CD4-positive, alpha-beta T cell treated with Interleukin-21 for 1 hour (primary cell): ENCODE measurements around the gene NPIPB2.
A peak's percentile ranks its signal among the peaks of the same experiment; 100 is the strongest.
"Not testable (repeated sequence)": the region's sequence is repeated elsewhere in the genome, so short reads cannot be mapped to it uniquely, and the experiment has no call there.

Experiments used
- DNase-seq: peaks from one replicate; pipeline ENCODE4 v3.0.0-alpha.2; 2020

Gene NPIPB2

GRCh38 chr16:11957591-11958395 is 15.9 kb upstream of the NPIPB2 start:
- DNase-seq: no peak

GRCh38 chr16:11956558-11956957 is 14.7 kb upstream of the NPIPB2 start:
- DNase-seq: no peak

DNA sequence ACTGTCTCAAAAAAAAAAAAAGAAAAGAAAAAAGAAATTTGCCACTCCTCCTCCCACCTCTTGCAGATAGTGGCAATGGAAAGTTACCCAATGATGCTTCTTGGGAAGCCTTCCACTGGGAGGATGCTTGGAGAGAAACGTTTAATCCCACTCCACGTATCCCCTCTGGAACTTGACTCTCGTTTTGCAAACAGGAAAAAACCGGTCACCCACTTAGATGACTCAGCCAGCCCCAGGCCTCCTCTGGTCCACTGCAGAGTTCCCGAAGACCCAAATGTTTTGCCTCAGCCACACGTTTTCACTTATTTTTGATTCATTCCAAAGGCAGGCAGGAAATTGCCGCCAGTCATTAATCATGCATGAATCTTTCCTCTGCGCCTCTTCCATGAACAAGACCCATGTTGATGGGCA is 13.9 kb upstream of the NPIPB2 start:
- DNase-seq: no peak

DNA sequence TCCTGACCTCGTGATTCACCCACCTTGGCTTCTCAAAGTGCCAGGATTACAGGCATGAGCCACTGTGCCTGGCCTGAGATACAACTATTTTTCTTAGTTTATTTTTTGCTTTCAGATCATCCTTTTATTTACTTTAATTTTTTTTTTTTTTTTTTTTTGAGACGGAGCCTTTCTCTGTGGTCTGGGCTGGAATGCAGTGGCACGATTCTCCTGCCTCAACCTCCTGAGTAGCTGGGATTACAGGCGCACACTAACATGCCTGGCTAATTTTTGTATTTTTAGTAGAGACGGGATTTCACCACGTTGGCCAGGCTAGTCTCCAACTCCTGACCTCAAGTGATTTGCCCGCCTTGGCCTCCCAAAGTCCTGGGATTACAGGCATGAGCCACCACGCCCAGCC is 11.7 kb upstream of the NPIPB2 start:
- DNase-seq: not testable (repeated sequence)

DNA sequence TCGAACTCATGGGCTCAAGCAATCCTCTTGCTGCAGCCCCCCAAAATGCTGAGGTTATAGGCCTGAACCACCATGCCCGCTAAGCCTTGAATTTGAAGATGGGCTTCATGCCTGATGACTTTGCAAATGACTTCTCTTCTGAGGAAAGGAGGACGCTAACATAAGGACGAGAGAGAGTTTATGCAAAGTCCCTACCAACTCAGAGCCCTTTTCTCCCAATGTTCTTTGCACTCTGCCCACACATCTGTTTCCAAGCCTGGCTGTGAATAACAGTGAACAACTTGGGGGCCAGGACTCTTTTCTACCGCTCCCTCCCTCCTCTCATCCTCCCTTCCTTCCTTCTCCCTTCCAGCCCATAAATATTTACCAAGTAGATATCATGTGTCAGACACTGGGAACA is 8.5 kb upstream of the NPIPB2 start:
- no peak for DNase-seq

- peak; percentile 20 for DNase-seq
These were observed 7.7 kb upstream of the NPIPB2 start for GRCh38 chr16:11949527-11949926.

- no peak for DNase-seq
These were observed 7.0 kb upstream of the NPIPB2 start for GRCh38 chr16:11948819-11949218.

GRCh38 chr16:11946433-11946832 is 4.6 kb upstream of the NPIPB2 start:
- no peak for DNase-seq

DNA sequence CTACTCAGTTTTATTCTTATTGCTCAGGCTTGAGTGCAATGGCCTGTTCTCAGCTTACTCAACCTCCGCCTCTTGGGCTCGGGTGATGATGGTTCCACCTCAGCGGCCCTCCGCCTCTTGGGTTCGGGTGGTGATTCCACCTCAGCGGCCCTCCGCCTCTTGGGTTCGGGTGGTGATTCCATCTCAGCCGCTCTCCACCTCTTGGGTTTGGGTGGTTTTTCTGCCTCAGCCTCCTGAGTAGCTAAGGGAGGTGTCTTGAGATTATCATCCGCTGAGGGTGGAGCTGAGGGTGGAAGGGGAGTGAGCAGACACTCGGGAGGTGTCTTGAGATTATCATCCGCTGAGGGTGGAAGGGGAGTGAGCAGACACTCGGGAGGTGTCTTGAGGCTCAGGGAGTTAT is 14.5 kb downstream of the NPIPB2 start:
- DNase-seq: not testable (repeated sequence)

- DNase-seq: not testable (repeated sequence)
These were observed 17.8 kb downstream of the NPIPB2 start for GRCh38 chr16:11924046-11924445.

- no peak for DNase-seq
These were observed 25.1 kb downstream of the NPIPB2 start for GRCh38 chr16:11916524-11917285.

- peak; percentile 99 for DNase-seq
These were observed 26.0 kb downstream of the NPIPB2 start, which contains the start of gene GSPT1 for GRCh38 chr16:11915644-11916523. GSPT1 (minus strand) TSS chr16:11915956; CDS start chr16:11915720, 236 bp downstream.

DNA sequence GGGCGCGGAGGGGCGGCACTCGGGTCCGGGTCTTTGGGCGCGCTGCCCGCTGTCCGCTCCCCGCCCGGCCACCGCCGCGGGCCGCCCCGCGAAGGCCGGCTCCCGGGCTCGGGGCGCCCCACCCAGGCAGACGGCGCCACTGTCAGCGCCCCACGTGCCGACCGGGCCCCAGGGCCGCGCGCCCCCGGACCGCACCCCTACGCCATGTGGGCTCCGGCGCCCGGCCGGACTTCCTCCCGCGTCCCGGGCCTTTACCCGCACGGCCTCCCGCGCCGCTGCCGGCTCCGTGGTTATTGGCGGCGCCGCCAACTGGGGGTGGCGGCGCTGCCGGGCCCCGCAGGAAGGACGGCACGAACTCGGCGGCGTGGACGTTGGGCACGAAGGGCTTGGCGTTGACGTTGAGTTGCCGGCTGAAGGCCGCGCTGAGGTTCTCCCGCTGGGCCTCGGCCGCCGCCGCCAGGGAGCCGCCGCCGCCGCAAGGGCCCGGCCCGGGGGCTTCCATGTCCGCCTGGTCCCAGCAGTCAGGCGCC is 26.7 kb downstream of the NPIPB2 start:
- DNase-seq: peak; percentile 41

DNA sequence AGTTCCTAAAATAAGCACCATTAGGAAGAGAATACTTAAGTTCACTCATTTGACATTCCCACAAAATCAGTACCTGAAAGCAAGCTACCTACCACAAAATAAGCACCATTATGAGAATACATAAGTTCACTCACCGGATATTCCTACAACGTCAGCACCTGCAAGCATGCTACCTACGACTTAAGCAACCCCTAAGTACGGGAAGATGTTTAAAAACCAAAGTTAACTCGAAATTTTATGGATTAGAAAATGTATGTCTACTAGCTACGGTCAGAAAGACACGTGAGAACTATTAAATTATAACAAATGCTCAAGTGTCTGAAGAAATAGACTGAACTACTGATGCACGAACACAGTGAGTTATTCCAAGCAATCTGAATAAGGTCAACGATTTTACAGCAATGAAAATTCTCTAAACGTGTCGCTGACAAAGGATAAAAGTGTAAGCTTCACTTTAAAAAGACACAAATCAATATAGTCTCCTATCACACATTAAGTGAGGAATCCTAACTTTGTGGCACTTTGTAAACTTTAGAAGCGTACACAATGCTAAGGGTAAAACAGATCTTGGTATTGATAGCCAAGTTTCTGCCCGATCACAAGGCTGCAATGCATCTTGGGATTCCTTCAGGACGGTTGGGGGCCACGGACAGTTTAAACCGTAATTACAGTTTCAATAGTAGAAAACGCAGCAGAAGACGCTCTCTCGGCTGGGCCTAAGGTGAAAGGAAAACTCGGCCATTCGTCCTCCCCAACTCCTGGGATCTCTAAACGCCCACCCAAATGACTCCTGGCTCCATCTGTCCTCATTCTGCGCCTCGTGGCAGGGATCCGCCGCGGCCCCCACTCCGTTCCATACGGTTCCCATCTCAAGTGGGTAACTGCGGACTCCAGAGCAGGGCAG is 27.4 kb downstream of the NPIPB2 start:
- peak; percentile 49 for DNase-seq

DNA sequence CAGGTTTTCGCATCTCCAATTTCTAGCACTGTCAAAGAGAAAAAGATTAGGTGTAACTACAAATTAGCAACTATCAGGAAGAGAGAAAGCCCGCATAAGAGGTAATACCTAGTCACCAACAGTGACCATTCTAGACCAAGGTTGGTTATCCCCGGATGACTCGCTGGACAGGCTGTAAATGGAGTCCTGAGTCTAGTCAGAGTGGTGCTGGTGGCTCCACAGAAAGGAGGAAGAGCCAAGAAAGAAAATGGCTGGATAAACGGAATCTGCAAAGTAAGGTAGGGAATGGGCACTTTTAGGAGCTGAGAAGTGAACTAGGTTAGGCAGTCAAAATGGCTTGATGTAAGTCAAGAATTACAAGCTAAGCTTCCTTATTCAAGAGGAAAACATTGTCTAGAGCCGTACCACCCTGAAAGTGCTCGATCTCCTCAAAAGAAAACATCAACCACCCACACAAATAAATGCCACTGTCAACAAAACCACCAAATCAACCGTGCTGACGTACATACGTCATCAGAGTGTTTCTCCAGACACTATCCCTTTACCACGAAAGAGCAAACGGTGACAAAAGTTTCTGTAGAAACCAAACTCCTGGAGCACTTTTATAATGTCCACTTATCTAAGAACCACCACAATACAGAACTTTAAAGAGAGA is 28.3 kb downstream of the NPIPB2 start:
- peak; percentile 72 for DNase-seq

DNA sequence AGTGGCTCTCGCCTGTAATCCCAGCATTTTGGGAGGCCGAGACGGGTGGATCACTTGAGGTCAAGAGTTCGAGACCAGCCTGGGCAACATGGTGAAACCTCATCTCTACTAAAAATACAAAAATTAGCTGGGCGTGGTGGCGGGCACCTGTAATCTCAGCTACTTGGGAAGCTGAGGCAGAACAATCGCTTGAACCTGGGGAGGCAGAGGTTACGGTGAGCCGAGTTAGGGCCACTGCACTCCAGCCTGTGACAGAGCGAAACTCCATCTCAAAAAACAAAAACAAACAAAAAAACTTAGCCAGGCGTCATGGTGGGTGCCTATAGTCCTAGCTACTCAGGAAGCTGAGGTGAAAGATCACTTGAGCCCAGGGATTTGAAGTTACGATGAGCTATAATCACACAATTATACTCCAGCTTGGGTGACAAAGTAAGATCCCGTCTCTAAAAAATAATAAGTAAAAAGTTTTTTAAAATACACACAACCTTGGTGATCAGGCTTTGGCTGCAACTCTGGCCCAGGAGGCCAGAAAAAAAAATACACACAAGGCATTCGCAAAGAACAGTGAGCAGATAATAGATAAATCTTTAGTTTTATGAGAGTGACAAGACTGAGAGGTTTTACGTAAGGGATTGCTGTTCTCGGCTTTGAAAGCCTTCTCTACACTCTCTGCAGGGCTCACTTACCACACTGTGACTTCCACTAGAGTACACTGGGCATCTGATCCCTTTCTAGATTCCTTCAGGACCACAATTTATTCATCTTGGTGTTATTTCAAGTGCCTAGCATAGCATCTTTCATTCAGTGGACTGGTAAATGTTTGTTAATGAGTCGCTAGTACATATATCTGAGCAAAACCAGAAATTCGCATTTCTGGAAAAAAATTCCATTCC is 31.9 kb downstream of the NPIPB2 start:
- DNase-seq: no peak

DNA sequence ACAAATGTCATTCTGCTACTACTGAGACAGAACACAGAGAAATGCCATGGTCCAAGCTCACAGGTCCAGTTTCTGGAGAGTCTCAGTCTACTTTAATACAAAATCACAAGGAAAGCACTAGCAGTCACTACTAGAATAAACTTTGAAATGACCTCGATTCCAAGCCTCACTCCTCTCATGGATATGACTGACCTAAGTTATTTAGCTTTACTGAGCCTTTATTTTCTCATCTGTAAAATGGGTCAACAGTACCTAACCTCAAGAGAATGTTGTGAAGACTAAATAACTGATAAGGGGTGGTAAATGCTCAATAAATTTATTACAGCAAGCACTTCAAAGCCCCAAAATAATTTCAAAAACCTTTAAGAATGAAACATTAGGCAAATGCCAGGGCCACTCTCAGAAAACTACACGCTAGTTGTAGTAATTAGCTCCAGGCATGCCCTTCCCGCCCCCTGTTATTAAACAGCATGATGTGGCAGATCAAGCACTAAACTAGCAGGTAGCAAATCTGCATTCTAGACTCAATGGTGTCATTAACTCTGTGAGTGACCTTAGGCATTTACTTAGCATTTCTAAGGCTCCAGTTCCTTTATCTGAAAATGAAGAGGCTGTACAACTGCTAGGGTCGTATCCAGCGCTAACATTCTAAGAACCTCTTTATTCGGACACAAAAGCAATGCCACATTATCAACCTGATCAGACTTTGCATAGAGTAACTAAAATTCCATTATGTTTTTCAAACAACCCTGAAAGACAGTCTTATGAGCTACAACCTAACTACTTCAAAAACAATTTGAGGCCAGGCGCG is 34.5 kb downstream of the NPIPB2 start:
- DNase-seq: no peak

DNA sequence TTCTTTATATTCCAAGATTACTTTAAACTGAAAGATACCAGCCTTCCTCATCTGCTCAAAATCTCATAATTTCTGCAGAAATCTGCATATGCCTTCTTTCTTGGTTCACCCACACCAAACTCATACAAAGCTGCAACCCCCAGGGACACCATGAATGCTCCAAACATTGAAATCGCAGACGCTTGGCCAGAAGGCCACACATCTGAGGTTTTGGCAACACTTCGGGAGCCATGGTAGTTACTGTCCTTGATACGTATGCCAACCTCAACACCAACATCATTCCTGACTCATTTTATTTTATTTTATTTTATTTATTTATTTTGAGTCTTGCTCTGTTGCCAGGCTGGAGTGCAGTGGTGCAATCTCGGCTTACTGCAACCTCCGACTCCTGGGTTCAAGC is 37.9 kb downstream of the NPIPB2 start:
- no peak for DNase-seq

DNA sequence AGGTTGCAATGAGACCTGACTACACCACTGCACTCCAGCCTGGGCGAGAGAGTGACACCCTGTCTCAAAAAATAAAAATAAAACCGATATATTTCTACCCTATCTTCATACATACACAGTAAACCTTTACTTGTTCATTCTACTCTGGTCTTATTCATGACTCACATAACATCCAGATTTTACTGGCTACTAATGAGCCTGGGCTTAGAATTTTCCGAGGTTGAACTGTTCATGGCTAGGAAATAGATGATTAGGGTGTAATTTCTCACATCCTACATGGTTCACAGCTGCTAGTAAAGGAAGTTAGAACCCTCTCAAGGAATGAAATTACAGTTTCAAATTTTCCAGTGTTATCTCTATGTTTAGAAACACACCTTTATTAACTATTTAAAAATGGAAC is 40.8 kb downstream of the NPIPB2 start:
- DNase-seq: no peak
